Osteoblast (primary cell): ENCODE data around the gene RESP18. TPM values are rescaled to one million over a fixed set of nuclear protein-coding genes. Genes with fewer than 3 reads are reported as not detected.

Source experiments
- DNase-seq: peaks from one replicate; pipeline ENCODE4 v3.0.0; 2011; ENCODE audit warnings: low spot score, mixed read lengths; ENCODE audit not compliant: insufficient read length; ENCODE audit errors: missing footprints
- H2AFZ ChIP-seq: 2 replicates; pipeline ENCODE4 v1.6.0; 2011; ENCODE audit warnings: mild to moderate bottlenecking, low read length
- H3K27ac ChIP-seq: 2 replicates; pipeline ENCODE4 v1.5.1; 2011; ENCODE audit warnings: mild to moderate bottlenecking, low read depth, low read length, moderate library complexity
- H3K27me3 ChIP-seq: 2 replicates; pipeline ENCODE4 v1.6.0; 2012; ENCODE audit warnings: mild to moderate bottlenecking, control low read depth, inconsistent platforms, low read length, moderate library complexity; ENCODE audit not compliant: insufficient read depth
- H3K36me3 ChIP-seq: 2 replicates; pipeline ENCODE4 v1.5.1; 2011; ENCODE audit warnings: mild to moderate bottlenecking, low read length, control low read depth, moderate library complexity; ENCODE audit not compliant: insufficient read depth
- H3K4me1 ChIP-seq: 2 replicates; pipeline ENCODE4 v1.5.1; 2011; ENCODE audit warnings: mild to moderate bottlenecking, low read length, control low read depth, moderate library complexity; ENCODE audit not compliant: insufficient read depth
- H3K4me2 ChIP-seq: 2 replicates; pipeline ENCODE4 v1.6.0; 2011; ENCODE audit warnings: mild to moderate bottlenecking, low read length; ENCODE audit not compliant: insufficient read depth
- H3K4me3 ChIP-seq: fragments of 200-600 bp; sonication (generic); 3 replicates; pipeline ENCODE4 v1.5.1; 2012; ENCODE audit warnings: mild to moderate bottlenecking, low read length, inconsistent platforms; ENCODE audit not compliant: insufficient read depth
- H3K79me2 ChIP-seq: 2 replicates; pipeline ENCODE4 v1.6.0; 2012; ENCODE audit warnings: mild to moderate bottlenecking, low read length, control low read depth, inconsistent platforms; ENCODE audit not compliant: insufficient read depth
- H3K9me3 ChIP-seq: 2 replicates; pipeline ENCODE4 v1.5.1; 2011; ENCODE audit warnings: low read depth, low read length, control low read depth
- H4K20me1 ChIP-seq: 2 replicates; pipeline ENCODE4 v1.6.0; 2012; ENCODE audit warnings: mild to moderate bottlenecking, low read length, control low read depth; ENCODE audit not compliant: insufficient read depth
- CTCF ChIP-seq: IDR thresholded peaks from 2 replicates; pipeline ENCODE4 v1.5.1; 2011; ENCODE audit warnings: mild to moderate bottlenecking, low read depth, low read length, moderate library complexity; ENCODE audit errors: extremely low read depth
- total RNA-seq: library from RNA; depleted of rRNA; stranded (reverse); fragments of >200 nt; gene quantifications from 2 replicates; pipeline ENCODE4 v1.2.3, GENCODE V29; 2012

RESP18 gene
- total RNA-seq, 1 donor = not detected

GRCh38 chr2:219358170-219359075 lies 25.9 kb upstream of the RESP18 start:
- peak overlapping the region; percentile 13 for H3K4me2 ChIP-seq

GRCh38 chr2:219356834-219357233 lies 24.3 kb upstream of the RESP18 start:
- Histone ChIP-seq H3K27ac (no peak overlapping the region), H3K36me3 (no peaks in the 10 kb centered on the region), H3K9me3 (no peaks in the 10 kb centered on the region), H3K79me2 (no peaks in the 10 kb centered on the region), H3K27me3 (peaks cover 51% of the 10 kb centered on the region), H3K4me2 (no peak overlapping the region), H3K4me1 (no peaks in the 10 kb centered on the region), H3K4me3 (no peak overlapping the region), H4K20me1 (no peaks in the 10 kb centered on the region), H2AFZ (no peak overlapping the region)
- no peak for TF ChIP-seq CTCF
- DNase-seq = no peak

More at GRCh38 chr2:219358170-219359075, 25.9 kb upstream of the RESP18 start:
- Histone ChIP-seq H3K27ac (no peak overlapping the region), H3K4me3 (no peak overlapping the region), H2AFZ (no peak overlapping the region), H3K36me3 (no peaks in the 10 kb centered on the region), H3K27me3 (peaks cover 51% of the 10 kb centered on the region), H3K4me1 (peaks cover 15% of the 10 kb centered on the region), H3K79me2 (no peaks in the 10 kb centered on the region), H3K9me3 (no peaks in the 10 kb centered on the region), H4K20me1 (no peaks in the 10 kb centered on the region)
- TF ChIP-seq CTCF = no peak
- peak; percentile 56 for DNase-seq

- Histone ChIP-seq H3K4me1 (no peaks in the 10 kb centered on the region), H3K4me2 (no peak overlapping the region), H3K27ac (no peak overlapping the region), H3K79me2 (no peaks in the 10 kb centered on the region), H3K9me3 (no peaks in the 10 kb centered on the region), H4K20me1 (no peaks in the 10 kb centered on the region), H3K27me3 (peaks cover 40% of the 10 kb centered on the region), H3K4me3 (no peak overlapping the region), H2AFZ (no peak overlapping the region), H3K36me3 (no peaks in the 10 kb centered on the region)
- no peak for TF ChIP-seq CTCF
- DNase-seq = no peak
Measured at GRCh38 chr2:219354582-219354981, 22.0 kb upstream of the RESP18 start.

GRCh38 chr2:219353129-219353528 lies 20.6 kb upstream of the RESP18 start:
- DNase-seq = no peak
- TF ChIP-seq CTCF = no peak
- no peak overlapping the region for H3K27ac ChIP-seq
- no peaks in the 10 kb centered on the region for H3K79me2 ChIP-seq
- no peak overlapping the region for H2AFZ ChIP-seq
- H3K27me3 ChIP-seq = peaks cover 26% of the 10 kb centered on the region
- H3K4me1 ChIP-seq = no peaks in the 10 kb centered on the region
- no peaks in the 10 kb centered on the region for H3K9me3 ChIP-seq
- no peak overlapping the region for H3K4me3 ChIP-seq
- no peaks in the 10 kb centered on the region for H3K36me3 ChIP-seq
- H3K4me2 ChIP-seq = no peak overlapping the region
- H4K20me1 ChIP-seq = no peaks in the 10 kb centered on the region
